Testis (tissue), 2 donors: ENCODE data around the gene HYOU1.
A peak's percentile ranks its signal among the peaks of the same experiment; 100 is the strongest.

Experiments used
- POLR2A ChIP-seq: fragments of 450-650 bp; IDR thresholded peaks from one replicate; pipeline ENCODE4 v1.6.1; 2017; ENCODE audit warnings: antibody characterized with exemption, mild to moderate bottlenecking, moderate library complexity
- TF ChIP-seq, protein P1 (sequence below), 3 experiments: fragments of 450-650 bp in 2 of 3; fragments of 200-600 bp in 1 of 3; sonication (generic) in 1 of 3; IDR thresholded peaks; one replicate each; pipeline ENCODE4 v1.5.1; 2016 to 2019; ENCODE audit warnings: antibody characterized with exemption in 3 of 3, mild to moderate bottlenecking in 2 of 3, moderate library complexity in 1 of 3

DNA sequence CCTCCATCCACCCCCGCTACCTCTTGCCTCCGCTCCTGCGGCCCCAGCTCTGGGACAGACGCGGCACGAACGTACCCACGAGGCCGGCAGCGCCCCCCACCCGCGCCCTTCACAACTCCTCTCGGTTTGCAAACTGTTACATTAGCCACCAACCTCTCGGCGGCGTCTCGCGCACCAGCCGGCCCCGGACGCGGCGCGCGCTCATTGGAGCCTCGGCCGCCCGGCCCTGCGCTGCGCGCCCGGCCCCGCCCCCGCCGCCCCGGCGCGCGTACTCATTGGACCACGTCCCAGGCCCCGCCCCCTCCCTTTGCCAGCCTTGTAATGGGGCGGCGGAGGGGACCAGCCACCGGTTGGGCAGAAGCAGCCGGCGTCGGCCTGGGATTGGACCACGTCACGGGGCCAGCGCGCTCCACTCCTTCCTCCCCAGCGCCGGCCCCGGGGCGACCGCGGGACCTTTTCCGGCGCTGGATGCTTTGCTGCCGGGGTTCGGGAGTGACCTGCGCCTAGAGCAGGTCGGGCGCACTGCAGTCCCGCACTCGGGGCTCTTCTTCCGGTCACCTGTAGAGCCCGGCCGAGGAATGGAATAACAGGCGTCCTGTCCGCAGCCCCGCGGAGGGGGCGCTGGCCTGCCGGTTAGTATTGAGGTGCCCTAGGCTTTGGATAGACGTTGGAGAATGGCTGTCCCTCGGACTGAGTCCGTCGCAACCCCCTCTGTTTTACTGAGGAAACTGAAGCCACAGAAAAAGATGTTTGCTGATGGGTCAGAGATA is at the start of gene HYOU1:
- TF ChIP-seq, protein P1, sequence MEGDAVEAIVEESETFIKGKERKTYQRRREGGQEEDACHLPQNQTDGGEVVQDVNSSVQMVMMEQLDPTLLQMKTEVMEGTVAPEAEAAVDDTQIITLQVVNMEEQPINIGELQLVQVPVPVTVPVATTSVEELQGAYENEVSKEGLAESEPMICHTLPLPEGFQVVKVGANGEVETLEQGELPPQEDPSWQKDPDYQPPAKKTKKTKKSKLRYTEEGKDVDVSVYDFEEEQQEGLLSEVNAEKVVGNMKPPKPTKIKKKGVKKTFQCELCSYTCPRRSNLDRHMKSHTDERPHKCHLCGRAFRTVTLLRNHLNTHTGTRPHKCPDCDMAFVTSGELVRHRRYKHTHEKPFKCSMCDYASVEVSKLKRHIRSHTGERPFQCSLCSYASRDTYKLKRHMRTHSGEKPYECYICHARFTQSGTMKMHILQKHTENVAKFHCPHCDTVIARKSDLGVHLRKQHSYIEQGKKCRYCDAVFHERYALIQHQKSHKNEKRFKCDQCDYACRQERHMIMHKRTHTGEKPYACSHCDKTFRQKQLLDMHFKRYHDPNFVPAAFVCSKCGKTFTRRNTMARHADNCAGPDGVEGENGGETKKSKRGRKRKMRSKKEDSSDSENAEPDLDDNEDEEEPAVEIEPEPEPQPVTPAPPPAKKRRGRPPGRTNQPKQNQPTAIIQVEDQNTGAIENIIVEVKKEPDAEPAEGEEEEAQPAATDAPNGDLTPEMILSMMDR (IDR thresholded peaks at IDR 0.05) = peak in 1 of 3 experiments; percentile 10
- peak; percentile 41 for TF ChIP-seq POLR2A
